Breast epithelium (tissue), 3 donors: ENCODE results near the gene TNS3.

Experiments used
- POLR2A ChIP-seq: fragments of 450-650 bp; IDR thresholded peaks from one replicate; pipeline ENCODE4 v1.6.1; 2016; ENCODE audit warnings: antibody characterized with exemption, mild to moderate bottlenecking, moderate library complexity
- POLR2AphosphoS5 ChIP-seq, 3 donors: sonication (generic); formaldehyde crosslinking; IDR thresholded peaks; one replicate each; pipeline ENCODE4 v1.6.1; 2017; ENCODE audit warnings: antibody characterized with exemption in 3 of 3

- TF ChIP-seq POLR2A (no peak), POLR2AphosphoS5 (IDR thresholded peaks at IDR 0.05) (no peak)
These were observed 253.3 kb downstream of the TNS3 start for GRCh38 chr7:47328392-47329319.
